ENCODE measurements around the gene OSTN.

The OSTN gene

GRCh38 chr3:191198480-191198879 lies 561 bp upstream of the OSTN start:
- TF ChIP-seq ZFX (IDR thresholded peaks at IDR 0.05; ENCODE audit: borderline replicate concordance) (no peak), CTCF (IDR thresholded peaks at IDR 0.05) (no peak)
- no peak overlapping the region for H3K27ac ChIP-seq

GRCh38 chr3:191210032-191210431 lies 11.0 kb downstream of the OSTN start:
- H3K27ac ChIP-seq: no peak overlapping the region
- TF ChIP-seq ZFX (IDR thresholded peaks at IDR 0.05; ENCODE audit: borderline replicate concordance) (no peak), CTCF (IDR thresholded peaks at IDR 0.05) (no peak)

GRCh38 chr3:191216510-191216909 lies 17.5 kb downstream of the OSTN start:
- H3K27ac ChIP-seq: no peak overlapping the region

GRCh38 chr3:191217301-191217700 lies 18.3 kb downstream of the OSTN start:
- TF ChIP-seq CTCF (IDR thresholded peaks at IDR 0.05) (no peak), ZFX (IDR thresholded peaks at IDR 0.05; ENCODE audit: borderline replicate concordance) (no peak)
- no peak overlapping the region for H3K27ac ChIP-seq

More at GRCh38 chr3:191216510-191216909, 17.5 kb downstream of the OSTN start:
- no peak for TF ChIP-seq ZFX (IDR thresholded peaks at IDR 0.05; ENCODE audit: borderline replicate concordance)
- TF ChIP-seq CTCF (IDR thresholded peaks at IDR 0.05): no peak

GRCh38 chr3:191220908-191221307 lies 21.9 kb downstream of the OSTN start:
- TF ChIP-seq ZFX (IDR thresholded peaks at IDR 0.05; ENCODE audit: borderline replicate concordance): no peak
- TF ChIP-seq CTCF (IDR thresholded peaks at IDR 0.05): peak; percentile 39
- H3K27ac ChIP-seq: no peak overlapping the region

- no peak for TF ChIP-seq CTCF (IDR thresholded peaks at IDR 0.05)
- no peak for TF ChIP-seq ZFX (IDR thresholded peaks at IDR 0.05; ENCODE audit: borderline replicate concordance)
- H3K27ac ChIP-seq: no peak overlapping the region
These were observed 22.6 kb downstream of the OSTN start for GRCh38 chr3:191221638-191222037.

- H3K27ac ChIP-seq: no peak overlapping the region
- TF ChIP-seq CTCF (IDR thresholded peaks at IDR 0.05) (no peak), ZFX (IDR thresholded peaks at IDR 0.05; ENCODE audit: borderline replicate concordance) (no peak)
These were observed 28.5 kb downstream of the OSTN start for GRCh38 chr3:191227541-191227940.
